Body of pancreas (tissue), 4 donors: Measurements from ENCODE around the gene RXRA.

Experiments
- CTCF ChIP-seq, 7 experiments: fragments of 450-650 bp in 4 of 7; fragments of 200-600 bp in 3 of 7; sonication (generic) in 3 of 7; IDR thresholded peaks; one replicate each; pipeline ENCODE4 v1.5.1; 2016 to 2019; ENCODE audit warnings: antibody characterized with exemption in 7 of 7
- POLR2A ChIP-seq, 3 donors: fragments of 450-650 bp; IDR thresholded peaks; one replicate each; pipeline ENCODE4 v1.6.1; 2016; ENCODE audit warnings: antibody characterized with exemption in 3 of 3, mild to moderate bottlenecking in 2 of 3

GRCh38 chr9:134420281-134420845, 94.1 kb downstream of the RXRA start:
- TF ChIP-seq CTCF (IDR thresholded peaks at IDR 0.05) = no peak
- no peak for TF ChIP-seq POLR2A (IDR thresholded peaks at IDR 0.05)
